Brain microvascular endothelial cell (primary cell): ENCODE measurements around the gene ST3GAL3.

ENCODE experiments used
- DNase-seq: peaks from one replicate; pipeline ENCODE4 v3.0.0-alpha.2; 2020
- H3K27ac ChIP-seq: fragments of 250-450 bp; sonication (Bioruptor Pico); 2 replicates; pipeline ENCODE4 v1.5.1; 2020; ENCODE audit warnings: mild to moderate bottlenecking, moderate library complexity
- H3K27me3 ChIP-seq: fragments of 250-450 bp; sonication (Bioruptor Pico); replicated peaks from 2 replicates; pipeline ENCODE4 v1.5.1; 2020; ENCODE audit warnings: mild to moderate bottlenecking
- H3K36me3 ChIP-seq: fragments of 250-450 bp; sonication (Bioruptor Pico); replicated peaks from 2 replicates; pipeline ENCODE4 v1.5.1; 2020; ENCODE audit warnings: mild to moderate bottlenecking
- H3K4me3 ChIP-seq: 2 replicates; pipeline ENCODE4 v1.5.1; 2011; ENCODE audit warnings: low read depth, mild to moderate bottlenecking, control low read depth, low read length, moderate library complexity
- CTCF ChIP-seq: IDR thresholded peaks from 2 replicates; pipeline ENCODE4 v1.5.1; 2011; ENCODE audit warnings: low read depth, mild to moderate bottlenecking, moderate library complexity, low read length, control low read depth, inconsistent platforms; ENCODE audit errors: missing control alignments
- in situ Hi-C: cut with HindIII; loops from 2 replicates; pipeline ENCODE4 v1.10.0; 2017; ENCODE audit warnings: low sequenced_read_pairs, low pct_ligation_motif_present

ST3GAL3 gene

DNA sequence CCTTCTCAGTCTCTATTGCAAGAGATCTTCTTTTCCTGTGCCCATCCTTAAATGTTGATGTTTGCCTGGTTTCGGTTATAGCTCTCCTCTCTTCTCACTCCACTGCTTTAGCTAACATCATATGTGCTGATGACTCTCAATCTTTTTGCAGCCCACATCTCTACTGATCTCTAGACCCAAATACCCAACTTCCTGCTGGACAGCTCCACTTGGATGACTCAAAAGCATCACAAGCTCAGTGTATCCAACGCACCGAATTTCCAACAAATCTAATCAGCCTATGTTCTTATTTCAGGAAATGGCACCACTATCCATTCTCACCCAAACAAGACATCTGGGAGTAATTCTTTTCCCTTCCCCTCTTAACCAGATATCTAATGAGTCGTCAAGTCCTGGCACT, 147.1 kb downstream of the ST3GAL3 start:
- H3K36me3 ChIP-seq = no peaks in the 10 kb centered on the region
- no peak for DNase-seq
- H3K27ac ChIP-seq = no peak overlapping the region
- in situ Hi-C loops = no loop called here
- H3K27me3 ChIP-seq = no peaks in the 10 kb centered on the region
- H3K4me3 ChIP-seq = no peak overlapping the region
- no peak for TF ChIP-seq CTCF

DNA sequence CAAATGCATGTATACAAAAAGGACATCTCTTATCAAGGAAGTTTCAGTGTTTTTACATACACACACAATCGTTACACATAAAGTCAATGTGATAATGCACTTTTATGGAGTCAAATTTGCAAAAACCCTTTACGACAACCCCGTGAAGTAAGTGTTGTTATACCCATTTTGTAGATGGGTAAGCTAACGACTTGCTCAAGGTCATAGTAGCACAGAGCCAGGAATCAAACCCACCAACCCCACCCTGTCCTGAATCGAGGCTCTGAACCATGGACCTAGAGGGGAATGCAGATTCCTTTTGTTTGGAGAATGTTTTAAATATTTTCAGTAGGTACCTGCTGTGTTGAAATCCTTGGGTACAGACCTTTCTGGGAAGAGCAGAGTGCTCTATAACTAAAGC, 148.9 kb downstream of the ST3GAL3 start:
- TF ChIP-seq CTCF = no peak
- H3K27ac ChIP-seq = no peak overlapping the region
- in situ Hi-C loops = no loop called here
- no peaks in the 10 kb centered on the region for H3K27me3 ChIP-seq
- no peak for DNase-seq
- H3K36me3 ChIP-seq = no peaks in the 10 kb centered on the region
- H3K4me3 ChIP-seq = no peak overlapping the region

GRCh38 chr1:43857163-43857562, 149.8 kb downstream of the ST3GAL3 start:
- no peaks in the 10 kb centered on the region for H3K36me3 ChIP-seq
- in situ Hi-C loops = no loop called here
- no peak for DNase-seq
- no peak overlapping the region for H3K4me3 ChIP-seq
- no peak overlapping the region for H3K27ac ChIP-seq
- TF ChIP-seq CTCF = no peak
- H3K27me3 ChIP-seq = no peaks in the 10 kb centered on the region

DNA sequence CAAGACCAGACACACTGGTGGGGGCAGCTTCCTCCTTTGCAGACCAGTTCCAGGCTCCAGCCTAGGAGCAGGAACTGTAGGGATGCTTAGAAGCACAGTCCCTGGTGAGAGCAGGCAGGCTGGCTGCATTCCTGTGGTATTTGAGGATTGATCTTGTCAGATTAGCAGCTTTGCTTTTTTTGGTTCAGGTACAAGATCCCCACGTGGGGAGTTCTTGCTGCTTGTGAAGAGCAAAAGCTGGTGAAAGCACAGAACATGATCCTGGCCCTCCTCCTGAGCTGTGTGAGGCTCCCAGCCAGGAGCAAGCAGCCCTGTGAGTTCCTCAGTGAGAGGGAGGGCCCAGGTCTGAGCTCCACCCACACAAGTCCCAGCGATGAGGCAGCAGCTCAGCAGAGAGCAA, 151.0 kb downstream of the ST3GAL3 start:
- DNase-seq = peak; percentile 99
- Histone ChIP-seq H3K4me3 (no peak overlapping the region), H3K36me3 (no peaks in the 10 kb centered on the region), H3K27me3 (no peaks in the 10 kb centered on the region), H3K27ac (no peak overlapping the region)
- TF ChIP-seq CTCF = no peak
- in situ Hi-C loops = no loop called here

DNA sequence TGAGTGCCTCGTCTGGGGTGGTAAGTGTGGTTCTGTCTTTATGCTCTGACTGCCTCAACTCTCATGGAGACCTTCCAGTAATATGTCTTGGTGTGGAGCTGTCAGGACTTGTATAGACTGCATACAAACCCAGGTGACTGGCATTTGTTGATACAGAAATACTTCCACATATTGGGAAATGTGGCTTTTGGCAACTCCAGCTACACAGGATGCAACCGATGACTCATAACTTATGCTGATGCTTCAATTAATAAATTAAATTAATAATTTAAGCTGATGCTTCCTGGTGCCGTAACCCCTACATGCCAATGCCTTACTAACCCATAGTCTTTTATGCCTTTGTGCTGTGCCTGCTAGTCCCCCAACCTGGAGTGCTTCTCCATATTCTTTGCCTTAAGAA, 154.0 kb downstream of the ST3GAL3 start:
- Histone ChIP-seq H3K36me3 (no peaks in the 10 kb centered on the region), H3K27ac (no peak overlapping the region), H3K4me3 (no peak overlapping the region), H3K27me3 (no peaks in the 10 kb centered on the region)
- in situ Hi-C loops = no loop called here
- DNase-seq = no peak
- TF ChIP-seq CTCF = no peak

- Histone ChIP-seq H3K36me3 (no peaks in the 10 kb centered on the region), H3K4me3 (no peak overlapping the region), H3K27ac (no peak overlapping the region), H3K27me3 (no peaks in the 10 kb centered on the region)
- TF ChIP-seq CTCF = no peak
- in situ Hi-C loops = no loop called here
- DNase-seq = no peak
These were observed 154.8 kb downstream of the ST3GAL3 start for GRCh38 chr1:43861988-43862735.
